Suprapubic skin (tissue), 4 donors: ENCODE results near the gene OCIAD2. TPM values are rescaled to one million over a fixed set of nuclear protein-coding genes. Genes with fewer than 3 reads are reported as not detected.

ENCODE experiments used
- DNase-seq, 2 donors: peaks; one replicate each; pipeline ENCODE4 v3.0.0-alpha.2; 2019; ENCODE audit warnings: low spot score in 2 of 2
- H3K27ac ChIP-seq: fragments of 200-600 bp; sonication (generic); one replicate; pipeline ENCODE4 v1.5.1; 2019
- H3K27me3 ChIP-seq: fragments of 200-600 bp; sonication (generic); one replicate; pipeline ENCODE4 v1.5.1; 2019
- H3K36me3 ChIP-seq: fragments of 200-600 bp; sonication (generic); one replicate; pipeline ENCODE4 v1.5.1; 2019
- H3K4me1 ChIP-seq: fragments of 200-600 bp; sonication (generic); one replicate; pipeline ENCODE4 v1.5.1; 2019
- H3K4me3 ChIP-seq: fragments of 200-600 bp; sonication (generic); one replicate; pipeline ENCODE4 v1.5.1; 2019; ENCODE audit warnings: mild to moderate bottlenecking
- H3K9me3 ChIP-seq: fragments of 200-600 bp; sonication (generic); one replicate; pipeline ENCODE4 v1.5.1; 2019
- EP300 ChIP-seq: sonication (generic); formaldehyde crosslinking; IDR thresholded peaks from one replicate; pipeline ENCODE4 v1.6.1; 2017; ENCODE audit warnings: antibody characterized with exemption
- POLR2A ChIP-seq, 2 donors: fragments of 450-650 bp; IDR thresholded peaks; one replicate each; pipeline ENCODE4 v1.6.1; 2017; ENCODE audit warnings: antibody characterized with exemption in 2 of 2, mild to moderate bottlenecking in 2 of 2, moderate library complexity in 2 of 2
- POLR2AphosphoS5 ChIP-seq, 3 donors: sonication (generic); formaldehyde crosslinking; IDR thresholded peaks; one replicate each; pipeline ENCODE4 v1.6.1; 2017; ENCODE audit warnings: antibody characterized with exemption in 3 of 3
- WGBS: methylation state at CpG from one replicate; pipeline ENCODE4 v1.1.5; 2018; 5-methylcytosine and 5-hydroxymethylcytosine counted together
- total RNA-seq, 4 donors: library from RNA; depleted of rRNA; stranded (reverse); fragments of >200 nt; gene quantifications; one replicate each; pipeline ENCODE4 v1.1.0, GENCODE V29; 2016
- TF ChIP-seq, protein P1 (sequence below), 2 donors: fragments of 200-600 bp in 1 of 2; fragments of 450-650 bp in 1 of 2; sonication (generic) in 1 of 2; IDR thresholded peaks; one replicate each; pipeline ENCODE4 v1.5.1; 2016 to 2019; ENCODE audit warnings: antibody characterized with exemption in 2 of 2, mild to moderate bottlenecking in 1 of 2, moderate library complexity in 1 of 2

The OCIAD2 gene
- total RNA-seq, 4 donors from 2014 or later: 15.8 to 167 (median 36.1) TPM

DNA sequence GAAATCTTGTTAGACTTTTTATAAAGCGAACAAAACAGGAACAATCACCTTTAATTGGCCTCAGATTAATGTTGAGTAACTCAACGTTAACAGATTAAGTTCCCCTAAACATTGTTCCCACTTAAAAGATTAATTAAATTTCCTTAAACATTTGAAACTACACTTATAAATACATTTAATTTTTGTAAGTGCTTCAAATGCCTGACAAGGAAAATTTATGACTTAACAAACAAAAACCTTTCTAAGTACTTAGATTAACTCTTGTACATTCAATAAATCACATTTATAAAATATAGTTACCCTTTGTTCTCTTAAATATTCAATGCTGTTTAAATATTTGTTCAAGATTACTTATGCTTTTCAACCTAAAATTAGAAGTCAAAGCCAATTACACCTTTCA is 39.4 kb upstream of the OCIAD2 start:
- no peak overlapping the region for H3K4me3 ChIP-seq
- TF ChIP-seq POLR2A (IDR thresholded peaks at IDR 0.05) (no peak), EP300 (no peak), POLR2AphosphoS5 (IDR thresholded peaks at IDR 0.05) (no peak)
- TF ChIP-seq, protein P1, sequence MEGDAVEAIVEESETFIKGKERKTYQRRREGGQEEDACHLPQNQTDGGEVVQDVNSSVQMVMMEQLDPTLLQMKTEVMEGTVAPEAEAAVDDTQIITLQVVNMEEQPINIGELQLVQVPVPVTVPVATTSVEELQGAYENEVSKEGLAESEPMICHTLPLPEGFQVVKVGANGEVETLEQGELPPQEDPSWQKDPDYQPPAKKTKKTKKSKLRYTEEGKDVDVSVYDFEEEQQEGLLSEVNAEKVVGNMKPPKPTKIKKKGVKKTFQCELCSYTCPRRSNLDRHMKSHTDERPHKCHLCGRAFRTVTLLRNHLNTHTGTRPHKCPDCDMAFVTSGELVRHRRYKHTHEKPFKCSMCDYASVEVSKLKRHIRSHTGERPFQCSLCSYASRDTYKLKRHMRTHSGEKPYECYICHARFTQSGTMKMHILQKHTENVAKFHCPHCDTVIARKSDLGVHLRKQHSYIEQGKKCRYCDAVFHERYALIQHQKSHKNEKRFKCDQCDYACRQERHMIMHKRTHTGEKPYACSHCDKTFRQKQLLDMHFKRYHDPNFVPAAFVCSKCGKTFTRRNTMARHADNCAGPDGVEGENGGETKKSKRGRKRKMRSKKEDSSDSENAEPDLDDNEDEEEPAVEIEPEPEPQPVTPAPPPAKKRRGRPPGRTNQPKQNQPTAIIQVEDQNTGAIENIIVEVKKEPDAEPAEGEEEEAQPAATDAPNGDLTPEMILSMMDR (IDR thresholded peaks at IDR 0.05): no peak
- H3K27me3 ChIP-seq: no peaks in the 10 kb centered on the region
- WGBS: 66% methylated on average over 2 of the region's 2 CpGs
- H3K27ac ChIP-seq: no peak overlapping the region
- DNase-seq: no peak
- no peaks in the 10 kb centered on the region for H3K36me3 ChIP-seq
- H3K9me3 ChIP-seq: no peaks in the 10 kb centered on the region
- H3K4me1 ChIP-seq: peaks cover 7% of the 10 kb centered on the region

DNA sequence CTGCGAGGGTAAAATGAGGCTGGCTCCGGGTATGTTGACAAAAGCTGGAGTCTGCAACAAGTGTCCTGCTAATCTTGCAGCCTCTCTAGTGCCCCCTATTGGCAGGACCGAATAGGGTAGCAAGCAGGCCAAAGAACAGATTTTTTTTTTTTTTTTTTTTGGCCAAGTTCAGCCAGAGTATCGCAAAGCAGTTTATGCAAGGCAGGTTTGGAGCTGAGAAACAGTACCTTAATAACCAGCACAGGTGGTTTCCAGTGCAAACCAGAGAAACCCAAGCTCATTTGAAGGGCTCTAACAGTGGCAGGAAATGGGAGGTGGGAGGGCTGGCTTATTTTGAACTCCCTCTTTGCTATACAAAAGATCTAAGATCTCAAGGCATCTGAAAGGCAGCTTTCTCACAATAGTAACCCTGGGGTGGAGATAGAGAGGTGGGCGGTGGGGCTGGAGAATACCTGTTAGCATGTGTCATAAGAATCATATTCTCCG is 38.2 kb upstream of the OCIAD2 start:
- H3K27me3 ChIP-seq: no peaks in the 10 kb centered on the region
- no peak overlapping the region for H3K4me3 ChIP-seq
- peaks cover 7% of the 10 kb centered on the region for H3K4me1 ChIP-seq
- H3K27ac ChIP-seq: no peak overlapping the region
- WGBS: 73% methylated on average over 6 of the region's 6 CpGs
- no peak for DNase-seq
- H3K9me3 ChIP-seq: no peaks in the 10 kb centered on the region
- TF ChIP-seq, protein P1 (IDR thresholded peaks at IDR 0.05): no peak
- TF ChIP-seq POLR2A (IDR thresholded peaks at IDR 0.05) (no peak), POLR2AphosphoS5 (IDR thresholded peaks at IDR 0.05) (no peak), EP300 (no peak)
- no peaks in the 10 kb centered on the region for H3K36me3 ChIP-seq

DNA sequence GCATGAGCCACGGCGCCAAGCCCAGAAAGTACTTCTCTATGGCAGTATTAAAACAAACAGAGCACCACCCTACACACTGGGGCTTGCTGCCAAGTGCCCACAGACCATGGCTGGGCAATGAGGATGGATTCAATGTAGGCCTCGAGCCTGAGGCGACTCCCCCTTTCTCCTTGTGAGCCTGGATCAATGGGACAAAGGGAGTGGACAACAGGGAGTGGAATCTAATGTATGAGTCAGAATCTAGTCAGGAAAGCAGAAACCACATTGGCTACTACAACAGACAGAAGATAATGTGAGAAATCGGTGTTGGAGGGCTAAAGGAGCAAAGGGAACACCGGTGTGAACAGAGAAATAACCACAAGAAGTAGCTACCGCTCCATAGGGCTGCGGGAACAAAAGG is 37.7 kb upstream of the OCIAD2 start:
- 78% methylated on average over 8 of the region's 8 CpGs for WGBS
- no peaks in the 10 kb centered on the region for H3K27me3 ChIP-seq
- DNase-seq: no peak
- no peaks in the 10 kb centered on the region for H3K36me3 ChIP-seq
- peaks cover 6% of the 10 kb centered on the region for H3K4me1 ChIP-seq
- TF ChIP-seq EP300 (no peak), POLR2A (IDR thresholded peaks at IDR 0.05) (no peak), POLR2AphosphoS5 (IDR thresholded peaks at IDR 0.05) (no peak)
- TF ChIP-seq, protein P1 (IDR thresholded peaks at IDR 0.05): no peak
- H3K4me3 ChIP-seq: no peak overlapping the region
- H3K27ac ChIP-seq: no peak overlapping the region
- H3K9me3 ChIP-seq: no peaks in the 10 kb centered on the region

DNA sequence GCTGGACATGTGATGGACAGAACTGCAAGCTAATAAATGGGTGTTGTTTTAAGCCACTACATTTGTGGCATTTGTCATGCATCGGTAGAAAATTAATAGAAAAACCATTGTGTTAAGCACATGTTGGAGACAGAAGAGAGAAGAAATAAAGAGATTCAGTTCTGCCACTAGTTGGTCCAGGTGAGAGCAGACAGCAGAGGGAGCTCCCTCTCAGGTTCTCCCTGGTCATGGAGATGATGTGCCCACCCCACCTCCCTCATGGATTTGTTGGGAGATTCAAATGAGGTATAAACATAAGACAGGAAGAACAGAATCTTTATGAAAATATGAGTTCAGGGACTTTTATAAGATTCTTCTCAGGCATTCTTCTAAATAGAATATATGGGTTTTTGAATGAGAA is 36.8 kb upstream of the OCIAD2 start:
- DNase-seq: no peak
- TF ChIP-seq POLR2A (IDR thresholded peaks at IDR 0.05): no peak
- no peak for TF ChIP-seq EP300
- no peak for TF ChIP-seq POLR2AphosphoS5 (IDR thresholded peaks at IDR 0.05)
- TF ChIP-seq, protein P1 (IDR thresholded peaks at IDR 0.05): no peak
- H3K27ac ChIP-seq: no peak overlapping the region

DNA sequence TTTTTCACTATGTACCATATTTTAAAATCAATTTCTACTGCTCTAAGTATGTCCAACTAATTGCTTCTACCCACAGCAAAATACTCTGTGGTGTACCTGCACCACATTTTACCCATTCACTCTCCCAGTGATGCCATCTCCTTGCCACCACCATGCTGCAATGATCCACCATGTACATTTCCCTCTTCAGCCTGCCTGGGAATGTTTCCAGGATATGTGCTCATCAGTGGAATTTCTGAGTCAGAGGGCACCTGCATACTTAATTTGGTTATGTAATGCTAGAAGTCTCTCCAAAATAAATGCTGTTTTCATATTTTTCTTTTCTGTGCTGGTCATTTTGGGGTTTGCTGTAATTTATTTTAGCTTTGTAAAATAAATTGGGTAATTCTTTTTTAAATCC is 33.2 kb upstream of the OCIAD2 start:
- no peaks in the 10 kb centered on the region for H3K27me3 ChIP-seq
- H3K4me3 ChIP-seq: no peak overlapping the region
- H3K9me3 ChIP-seq: peaks cover 5% of the 10 kb centered on the region
- no peak overlapping the region for H3K27ac ChIP-seq
- no peak for DNase-seq
- no peak for TF ChIP-seq EP300
- TF ChIP-seq POLR2AphosphoS5 (IDR thresholded peaks at IDR 0.05): peak in 1 of 3 donors; percentile 44
- H3K4me1 ChIP-seq: no peaks in the 10 kb centered on the region
- no peaks in the 10 kb centered on the region for H3K36me3 ChIP-seq

More for the DNA sequence above, 36.8 kb upstream of the OCIAD2 start:
- Histone ChIP-seq H3K9me3 (peaks cover 2% of the 10 kb centered on the region), H3K27me3 (no peaks in the 10 kb centered on the region), H3K4me1 (no peaks in the 10 kb centered on the region), H3K36me3 (no peaks in the 10 kb centered on the region), H3K4me3 (no peak overlapping the region)
- 92% methylated on average over 1 of the region's 1 CpG for WGBS

DNA sequence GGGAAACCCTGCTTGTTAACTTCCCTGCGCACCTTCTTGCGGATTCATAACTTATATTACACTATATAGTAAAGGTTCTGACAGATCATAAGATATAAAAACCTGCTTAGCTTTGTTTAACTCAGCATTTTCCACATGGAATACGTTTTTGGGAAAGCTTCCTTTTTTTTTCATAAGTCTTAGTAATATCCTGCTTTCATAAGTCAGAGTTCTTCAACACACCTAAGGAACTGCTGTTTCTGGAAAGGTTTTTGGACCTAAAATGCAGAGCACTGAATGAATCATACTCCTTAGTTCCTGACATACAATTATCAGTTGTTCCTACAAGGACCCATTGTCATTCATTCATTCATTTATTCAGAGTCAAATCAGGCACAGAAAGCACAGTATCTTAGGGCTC is 32.3 kb upstream of the OCIAD2 start:
- Histone ChIP-seq H3K9me3 (peaks cover 5% of the 10 kb centered on the region), H3K4me1 (no peaks in the 10 kb centered on the region), H3K27me3 (no peaks in the 10 kb centered on the region), H3K4me3 (no peak overlapping the region), H3K27ac (no peak overlapping the region), H3K36me3 (no peaks in the 10 kb centered on the region)
- no peak for DNase-seq
- TF ChIP-seq POLR2AphosphoS5 (IDR thresholded peaks at IDR 0.05) (no peak), POLR2A (IDR thresholded peaks at IDR 0.05) (no peak), EP300 (no peak)
- TF ChIP-seq, protein P1 (IDR thresholded peaks at IDR 0.05): no peak
- 81% methylated on average over 3 of the region's 3 CpGs for WGBS
